Subcutaneous abdominal adipose tissue (tissue), 5 donors: ENCODE measurements around the gene ZBTB40.

ENCODE experiments used
- H3K27ac ChIP-seq: one replicate; pipeline ENCODE4 v1.7.0; 2013; ENCODE audit warnings: low read depth, mild to moderate bottlenecking, inconsistent platforms, low read length, moderate library complexity
- H3K27me3 ChIP-seq, 5 donors: one replicate each; pipeline ENCODE4 v1.7.0; 2013; ENCODE audit warnings: low read length in 5 of 5, inconsistent platforms in 1 of 5; ENCODE audit not compliant: control insufficient read depth in 5 of 5, insufficient read depth in 4 of 5
- H3K36me3 ChIP-seq, 5 donors: one replicate each; pipeline ENCODE4 v1.7.0; 2013; ENCODE audit warnings: low read length in 5 of 5; ENCODE audit not compliant: control insufficient read depth in 5 of 5, insufficient read depth in 5 of 5
- H3K4me1 ChIP-seq, 5 donors: one replicate each; pipeline ENCODE4 v1.7.0; 2013; ENCODE audit warnings: low read length in 5 of 5, mild to moderate bottlenecking in 3 of 5, moderate library complexity in 1 of 5; ENCODE audit not compliant: control insufficient read depth in 5 of 5, insufficient read depth in 5 of 5
- H3K4me3 ChIP-seq, 5 donors: one replicate each; pipeline ENCODE4 v1.7.0; 2013; ENCODE audit warnings: low read length in 5 of 5, low read depth in 1 of 5
- H3K9ac ChIP-seq, 5 donors: one replicate each; pipeline ENCODE4 v1.7.0; 2013; ENCODE audit warnings: low read length in 5 of 5, mild to moderate bottlenecking in 4 of 5, moderate library complexity in 3 of 5
- H3K9me3 ChIP-seq, 5 donors: one replicate each; pipeline ENCODE4 v1.7.0; 2013; ENCODE audit warnings: low read length in 5 of 5; ENCODE audit not compliant: control insufficient read depth in 5 of 5
- donor health status: healthy.
- donor health status: healthy.
- donor health status: healthy.
- donor health status: healthy.
- donor health status: healthy.

ZBTB40 gene

GRCh38 chr1:22465015-22465565 lies 13.4 kb downstream of the ZBTB40 start:
- peaks cover 0 to 7% (median 3%) of the 10 kb centered on the region in 5 donors for H3K9me3 ChIP-seq
- H3K4me3 ChIP-seq: no peak overlapping the region
- H3K36me3 ChIP-seq: no peaks in the 10 kb centered on the region
- H3K9ac ChIP-seq: no peak overlapping the region
- H3K27ac ChIP-seq: no peak overlapping the region
- peaks cover 0 to 3% (median 0%) of the 10 kb centered on the region in 5 donors for H3K4me1 ChIP-seq
- H3K27me3 ChIP-seq: no peaks in the 10 kb centered on the region

- H3K4me3 ChIP-seq: no peak overlapping the region
- H3K9me3 ChIP-seq: peaks cover 0 to 7% (median 3%) of the 10 kb centered on the region in 5 donors
- H3K27me3 ChIP-seq: no peaks in the 10 kb centered on the region
- H3K27ac ChIP-seq: no peak overlapping the region
- no peaks in the 10 kb centered on the region for H3K36me3 ChIP-seq
- peaks cover 0 to 3% (median 0%) of the 10 kb centered on the region in 5 donors for H3K4me1 ChIP-seq
- H3K9ac ChIP-seq: no peak overlapping the region
Observed at GRCh38 chr1:22465671-22466070, 14.0 kb downstream of the ZBTB40 start.

DNA sequence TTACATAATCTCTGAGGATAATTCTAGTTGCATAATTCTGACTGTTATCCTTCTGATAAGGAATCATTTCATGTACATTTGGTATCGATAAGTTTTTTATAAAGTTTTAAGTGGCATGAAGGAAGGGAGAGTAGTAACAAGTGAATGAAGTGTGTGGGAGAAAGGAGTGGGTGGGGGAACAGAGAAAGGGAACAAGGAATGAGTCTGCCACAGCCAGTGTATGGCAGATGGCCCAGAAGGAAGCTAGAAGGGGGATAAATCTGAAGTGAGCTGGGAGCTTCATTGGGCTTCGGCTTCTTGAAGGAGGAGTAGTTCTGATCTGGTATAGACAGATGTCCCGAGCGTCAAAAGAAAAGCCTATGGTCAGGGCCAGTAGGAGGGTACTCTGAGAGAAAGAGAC lies 18.6 kb downstream of the ZBTB40 start:
- no peaks in the 10 kb centered on the region for H3K36me3 ChIP-seq
- no peak overlapping the region for H3K27ac ChIP-seq
- H3K9ac ChIP-seq: no peak overlapping the region
- H3K9me3 ChIP-seq: peaks cover 0 to 4% (median 3%) of the 10 kb centered on the region in 5 donors
- H3K4me1 ChIP-seq: peaks cover 0 to 17% (median 12%) of the 10 kb centered on the region in 5 donors
- no peaks in the 10 kb centered on the region for H3K27me3 ChIP-seq
- H3K4me3 ChIP-seq: no peak overlapping the region

- Histone ChIP-seq H3K4me3 (no peak overlapping the region), H3K9me3 (no peaks in the 10 kb centered on the region), H3K36me3 (no peaks in the 10 kb centered on the region), H3K9ac (no peak overlapping the region), H3K27ac (no peak overlapping the region), H3K27me3 (no peaks in the 10 kb centered on the region), H3K4me1 (peaks cover 0 to 17% (median 12%) of the 10 kb centered on the region in 5 donors)
Observed at GRCh38 chr1:22471078-22471477, 19.4 kb downstream of the ZBTB40 start.

GRCh38 chr1:22471610-22472009 lies 20.0 kb downstream of the ZBTB40 start:
- Histone ChIP-seq H3K27me3 (no peaks in the 10 kb centered on the region), H3K4me1 (peaks cover 0 to 17% (median 12%) of the 10 kb centered on the region in 5 donors), H3K27ac (no peak overlapping the region)

GRCh38 chr1:22472596-22472995 lies 20.9 kb downstream of the ZBTB40 start:
- Histone ChIP-seq H3K4me3 (no peak overlapping the region), H3K9ac (no peak overlapping the region), H3K9me3 (no peaks in the 10 kb centered on the region), H3K36me3 (no peaks in the 10 kb centered on the region), H3K27me3 (no peaks in the 10 kb centered on the region), H3K4me1 (peaks cover 0 to 17% (median 12%) of the 10 kb centered on the region in 5 donors), H3K27ac (no peak overlapping the region)

More at GRCh38 chr1:22471610-22472009, 20.0 kb downstream of the ZBTB40 start:
- no peak overlapping the region for H3K9ac ChIP-seq
- no peaks in the 10 kb centered on the region for H3K36me3 ChIP-seq
- H3K4me3 ChIP-seq: no peak overlapping the region
- H3K9me3 ChIP-seq: no peaks in the 10 kb centered on the region

DNA sequence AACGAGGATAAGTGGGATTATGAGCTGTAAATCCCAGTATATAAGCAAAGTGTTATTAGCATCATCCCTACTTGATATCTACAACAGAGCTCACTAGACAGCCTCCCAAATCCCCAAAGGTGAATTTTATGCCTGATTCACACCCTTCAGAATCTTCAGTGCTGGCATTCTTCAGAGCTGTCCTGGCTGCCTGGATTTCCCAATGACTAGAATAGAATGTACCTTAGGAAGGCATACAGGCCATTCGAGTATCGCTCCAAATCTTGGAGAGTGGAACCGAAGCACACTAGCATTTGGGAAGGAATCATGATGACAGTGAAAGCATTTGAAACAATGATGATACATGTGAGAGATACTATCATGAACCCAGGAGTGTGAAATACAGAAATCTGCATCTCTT lies 22.3 kb downstream of the ZBTB40 start:
- Histone ChIP-seq H3K27me3 (no peaks in the 10 kb centered on the region), H3K9me3 (no peaks in the 10 kb centered on the region), H3K27ac (no peak overlapping the region), H3K36me3 (no peaks in the 10 kb centered on the region), H3K4me1 (peaks cover 0 to 17% (median 12%) of the 10 kb centered on the region in 5 donors), H3K4me3 (no peak overlapping the region), H3K9ac (no peak overlapping the region)

- no peak overlapping the region for H3K27ac ChIP-seq
- no peak overlapping the region for H3K9ac ChIP-seq
- H3K36me3 ChIP-seq: no peaks in the 10 kb centered on the region
- H3K27me3 ChIP-seq: no peaks in the 10 kb centered on the region
- peaks cover 0 to 8% (median 4%) of the 10 kb centered on the region in 5 donors for H3K4me1 ChIP-seq
- H3K9me3 ChIP-seq: peaks cover 0 to 3% (median 0%) of the 10 kb centered on the region in 5 donors
- H3K4me3 ChIP-seq: no peak overlapping the region
Observed at GRCh38 chr1:22476566-22476965, 24.9 kb downstream of the ZBTB40 start.

DNA sequence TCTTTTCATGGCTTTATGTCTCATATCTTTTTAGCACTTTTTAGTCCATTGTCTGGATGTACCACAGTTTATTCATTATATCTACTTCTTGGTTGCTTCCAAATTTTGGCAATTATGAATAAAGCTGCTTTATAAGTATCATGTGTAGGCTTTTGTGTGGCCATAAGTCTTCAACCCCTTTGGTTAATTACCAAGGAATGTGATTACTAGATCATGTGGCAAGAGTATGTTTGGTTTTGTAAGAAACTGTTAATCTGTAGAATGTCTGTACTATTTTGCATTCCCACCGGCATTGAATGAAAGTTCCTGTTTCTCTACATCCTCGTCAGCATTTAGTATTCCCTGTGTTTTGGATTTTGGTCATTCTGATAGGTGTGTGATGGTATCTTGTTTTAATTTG lies 31.5 kb downstream of the ZBTB40 start:
- Histone ChIP-seq H3K36me3 (no peaks in the 10 kb centered on the region), H3K9me3 (peaks cover 0 to 8% (median 0%) of the 10 kb centered on the region in 5 donors), H3K4me3 (no peak overlapping the region), H3K27ac (no peak overlapping the region), H3K9ac (no peak overlapping the region), H3K4me1 (peaks cover 0 to 6% (median 0%) of the 10 kb centered on the region in 5 donors), H3K27me3 (no peaks in the 10 kb centered on the region)

DNA sequence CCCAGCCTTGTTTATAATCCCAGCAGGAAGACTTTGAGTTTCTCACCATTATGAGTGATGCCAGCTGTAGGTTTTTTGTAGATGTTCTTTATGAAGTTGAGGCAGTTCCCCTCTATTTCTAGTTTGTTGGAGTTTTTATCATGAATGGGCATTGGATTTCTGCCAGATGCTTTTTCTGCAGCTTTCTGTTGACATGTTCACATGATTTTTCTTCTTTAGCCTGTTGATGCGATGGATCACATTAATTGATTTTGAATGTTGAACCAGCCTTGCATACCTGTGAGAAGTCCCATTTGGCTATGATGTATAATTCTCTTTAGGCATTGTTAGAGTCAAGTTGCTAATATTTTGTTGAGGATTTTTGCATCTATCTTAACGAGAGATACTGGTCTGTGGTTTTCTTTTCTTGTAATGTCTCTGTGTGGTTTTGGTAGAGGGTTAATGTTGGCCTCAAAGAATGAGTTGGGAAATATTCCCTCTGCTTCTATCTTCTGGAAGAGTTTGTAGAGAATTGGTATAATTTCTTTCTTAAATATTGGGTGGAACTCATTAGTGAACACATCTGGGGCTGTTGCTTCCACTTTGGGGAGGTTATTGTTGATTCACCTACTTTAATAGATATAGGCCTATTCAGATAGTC lies 33.2 kb downstream of the ZBTB40 start:
- Histone ChIP-seq H3K9ac (no peak overlapping the region), H3K4me1 (peaks cover 0 to 10% (median 5%) of the 10 kb centered on the region in 5 donors), H3K27me3 (no peaks in the 10 kb centered on the region), H3K36me3 (peaks cover 0 to 1% (median 0%) of the 10 kb centered on the region in 5 donors), H3K9me3 (peaks cover 0 to 5% (median 0%) of the 10 kb centered on the region in 5 donors), H3K4me3 (no peak overlapping the region), H3K27ac (no peak overlapping the region)
